Endodermal cell (in vitro differentiated cells): ENCODE measurements around the gene EPPIN. TPM values are rescaled to one million over a fixed set of nuclear protein-coding genes. Genes with fewer than 3 reads are reported as not detected.

Source experiments
- DNase-seq: peaks from one replicate; pipeline ENCODE4 v3.0.0-alpha.2; 2017
- H3K27ac ChIP-seq: 2 replicates; pipeline ENCODE4 v1.5.1; 2013; ENCODE audit warnings: mild to moderate bottlenecking, low read depth, low read length, moderate library complexity
- H3K27me3 ChIP-seq: 2 replicates; pipeline ENCODE4 v1.6.1; 2013; ENCODE audit warnings: mild to moderate bottlenecking, low read length, moderate library complexity; ENCODE audit not compliant: insufficient read depth, control insufficient read depth, poor library complexity, severe bottlenecking
- H3K36me3 ChIP-seq: 2 replicates; pipeline ENCODE4 v1.7.0; 2013; ENCODE audit warnings: mild to moderate bottlenecking, low read length, moderate library complexity; ENCODE audit not compliant: control insufficient read depth, insufficient read depth
- H3K4me1 ChIP-seq: one replicate; pipeline ENCODE4 v1.7.0; 2013; ENCODE audit warnings: low read length; ENCODE audit not compliant: control insufficient read depth, insufficient read depth
- H3K4me3 ChIP-seq: 2 replicates; pipeline ENCODE4 v1.5.1; 2013; ENCODE audit warnings: mild to moderate bottlenecking, low read length, moderate library complexity
- H3K9ac ChIP-seq: 2 replicates; pipeline ENCODE4 v1.6.1; 2013; ENCODE audit warnings: mild to moderate bottlenecking, low read length, moderate library complexity; ENCODE audit not compliant: poor library complexity, severe bottlenecking; ENCODE audit errors: extremely low read depth
- H3K9me3 ChIP-seq: 2 replicates; pipeline ENCODE4 v1.6.1; 2013; ENCODE audit warnings: mild to moderate bottlenecking, low read length, moderate library complexity; ENCODE audit not compliant: control insufficient read depth
- H3K27ac Mint-ChIP-seq: 2 replicates; pipeline ENCODE4 v1.8.0; 2020; ENCODE audit warnings: mixed read lengths
- H3K27me3 Mint-ChIP-seq: 2 replicates; pipeline ENCODE4 v1.8.0; 2021; ENCODE audit warnings: mild to moderate bottlenecking, mixed read lengths; ENCODE audit not compliant: insufficient read depth
- H3K36me3 Mint-ChIP-seq: 2 replicates; pipeline ENCODE4 v1.8.0; 2020; ENCODE audit warnings: low read depth, mixed read lengths
- H3K4me1 Mint-ChIP-seq: 2 replicates; pipeline ENCODE4 v1.8.0; 2020; ENCODE audit warnings: mixed read lengths
- H3K4me3 Mint-ChIP-seq: 2 replicates; pipeline ENCODE4 v1.8.0; 2020; ENCODE audit warnings: mild to moderate bottlenecking, moderate library complexity, mixed read lengths
- H3K9me3 Mint-ChIP-seq: 2 replicates; pipeline ENCODE4 v1.8.0; 2020; ENCODE audit warnings: mild to moderate bottlenecking, mixed read lengths
- WGBS, 2 experiments: methylation state at CpG; one replicate each; pipeline versions ENCODE4 v1.1.5 to v1.1.7; 2013; ENCODE audit warnings: missing lambda C conversion rate in 2 of 2, mixed read lengths in 1 of 2; ENCODE audit not compliant: insufficient coverage in 1 of 2, insufficient read length in 1 of 2; 5-methylcytosine and 5-hydroxymethylcytosine counted together
- total RNA-seq, 2 donors: library from RNA; stranded (reverse); fragmentation: NEBNext Ultra II Directional in 1 of 2; extraction: Animal tissue kit (Norgen Biotek cat#: 25700) in 1 of 2; gene quantifications; 2 replicates in 1 of 2; 3 replicates in 1 of 2; pipeline ENCODE4 v1.2.1, GENCODE V29; 2021
- TF ChIP-seq, protein P1 (sequence below): fragments of 200-600 bp; sonication (generic); conservative IDR thresholded peaks from 2 replicates; pipeline ENCODE4 v1.5.0; 2021; ENCODE audit warnings: antibody characterized with exemption, mild to moderate bottlenecking

EPPIN gene
- total RNA-seq, 2 donors from 2014 or later, result 0.18 TPM; not detected in 1

DNA sequence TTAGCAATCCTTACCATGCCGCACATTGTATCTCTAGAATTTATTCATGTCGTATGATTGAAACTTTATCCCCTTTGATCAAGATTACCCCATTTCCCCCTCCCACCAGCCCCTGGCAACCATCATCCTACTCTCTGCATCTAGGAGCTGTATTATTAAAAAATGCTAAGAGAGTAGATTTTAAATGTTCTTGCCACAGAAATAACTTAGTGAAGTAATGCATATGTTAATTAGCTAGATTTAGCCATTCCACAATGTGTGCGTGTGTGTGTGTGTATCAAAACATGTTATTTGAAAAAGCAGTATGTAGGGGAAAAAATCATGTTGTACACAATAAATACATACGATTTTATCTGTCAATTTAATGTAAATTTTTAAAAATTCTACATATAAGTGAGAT is 19.9 kb downstream of the EPPIN start:
- Mint-ChIP-seq H3K4me3 (no peak overlapping the region), H3K36me3 (no peaks in the 10 kb centered on the region), H3K4me1 (no peaks in the 10 kb centered on the region), H3K27me3 (peaks cover 38% of the 10 kb centered on the region), H3K27ac (no peak overlapping the region), H3K9me3 (no peaks in the 10 kb centered on the region)
- no peaks in the 10 kb centered on the region for H3K36me3 ChIP-seq
- no peak overlapping the region for H3K27ac ChIP-seq
- no peak overlapping the region for H3K9ac ChIP-seq
- no peak overlapping the region for H3K4me3 ChIP-seq
- 94 to 100% methylated on average over 2 to 3 of the region's 4 CpGs for WGBS, 2 experiments
- H3K4me1 ChIP-seq, result no peaks in the 10 kb centered on the region
- no peak for DNase-seq
- TF ChIP-seq, protein P1, sequence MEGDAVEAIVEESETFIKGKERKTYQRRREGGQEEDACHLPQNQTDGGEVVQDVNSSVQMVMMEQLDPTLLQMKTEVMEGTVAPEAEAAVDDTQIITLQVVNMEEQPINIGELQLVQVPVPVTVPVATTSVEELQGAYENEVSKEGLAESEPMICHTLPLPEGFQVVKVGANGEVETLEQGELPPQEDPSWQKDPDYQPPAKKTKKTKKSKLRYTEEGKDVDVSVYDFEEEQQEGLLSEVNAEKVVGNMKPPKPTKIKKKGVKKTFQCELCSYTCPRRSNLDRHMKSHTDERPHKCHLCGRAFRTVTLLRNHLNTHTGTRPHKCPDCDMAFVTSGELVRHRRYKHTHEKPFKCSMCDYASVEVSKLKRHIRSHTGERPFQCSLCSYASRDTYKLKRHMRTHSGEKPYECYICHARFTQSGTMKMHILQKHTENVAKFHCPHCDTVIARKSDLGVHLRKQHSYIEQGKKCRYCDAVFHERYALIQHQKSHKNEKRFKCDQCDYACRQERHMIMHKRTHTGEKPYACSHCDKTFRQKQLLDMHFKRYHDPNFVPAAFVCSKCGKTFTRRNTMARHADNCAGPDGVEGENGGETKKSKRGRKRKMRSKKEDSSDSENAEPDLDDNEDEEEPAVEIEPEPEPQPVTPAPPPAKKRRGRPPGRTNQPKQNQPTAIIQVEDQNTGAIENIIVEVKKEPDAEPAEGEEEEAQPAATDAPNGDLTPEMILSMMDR, result no peak
- peaks cover 42% of the 10 kb centered on the region for H3K27me3 ChIP-seq
- H3K9me3 ChIP-seq, result no peaks in the 10 kb centered on the region

DNA sequence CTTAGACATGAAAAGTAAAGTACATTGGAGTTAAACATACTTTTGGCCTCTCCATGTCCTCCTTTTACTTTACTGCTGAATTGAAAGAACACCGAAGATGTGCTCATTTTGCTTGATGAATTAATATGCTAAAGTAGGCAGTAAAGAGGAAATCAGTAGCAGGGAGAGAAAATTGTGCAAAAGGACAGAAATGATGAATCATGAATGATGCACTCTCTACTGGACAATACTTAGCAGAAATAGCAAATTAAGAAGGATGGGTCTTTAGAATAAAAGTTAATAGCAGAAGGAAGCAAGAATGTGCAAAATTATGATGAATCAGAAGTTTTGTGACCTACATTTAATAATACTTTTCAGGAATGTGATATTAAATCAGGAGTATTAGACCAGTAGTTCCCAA is 23.4 kb downstream of the EPPIN start:
- Mint-ChIP-seq H3K4me3 (no peak overlapping the region), H3K27me3 (peaks cover 43% of the 10 kb centered on the region), H3K9me3 (no peaks in the 10 kb centered on the region), H3K27ac (no peak overlapping the region), H3K36me3 (no peaks in the 10 kb centered on the region), H3K4me1 (no peaks in the 10 kb centered on the region)
- no peaks in the 10 kb centered on the region for H3K9me3 ChIP-seq
- H3K36me3 ChIP-seq, result no peaks in the 10 kb centered on the region
- H3K4me3 ChIP-seq, result no peak overlapping the region
- no peak for DNase-seq
- no peak overlapping the region for H3K9ac ChIP-seq
- no peak overlapping the region for H3K27ac ChIP-seq
- TF ChIP-seq, protein P1, result no peak
- no peaks in the 10 kb centered on the region for H3K4me1 ChIP-seq
- WGBS, 2 experiments, result 78% methylated on average over 1 of the region's 1 CpG; no CpG with 5 or more reads in 1 of the 2 experiments
- peaks cover 62% of the 10 kb centered on the region for H3K27me3 ChIP-seq

DNA sequence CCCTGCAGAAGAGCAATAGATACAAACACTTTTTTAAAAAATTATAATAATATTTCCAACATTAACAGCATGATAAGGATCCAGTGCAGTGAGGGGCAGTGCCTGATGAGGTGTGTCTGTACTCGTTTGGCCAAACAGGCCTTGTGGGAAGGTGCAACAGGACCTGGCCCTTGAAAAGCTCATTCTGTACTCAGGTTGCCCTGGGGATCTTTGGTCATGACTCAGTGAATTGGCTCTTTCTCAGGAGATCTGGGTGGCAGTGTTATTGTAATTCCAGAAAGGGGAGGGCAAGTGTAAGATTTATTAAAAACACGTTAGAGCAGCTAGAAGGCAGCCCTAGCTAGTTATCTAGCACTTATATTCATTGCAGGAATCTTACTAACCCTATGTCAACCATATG is 28.9 kb downstream of the EPPIN start:
- Mint-ChIP-seq H3K27ac (no peak overlapping the region), H3K36me3 (no peaks in the 10 kb centered on the region), H3K4me1 (no peaks in the 10 kb centered on the region), H3K4me3 (no peak overlapping the region), H3K9me3 (no peaks in the 10 kb centered on the region), H3K27me3 (peaks cover 43% of the 10 kb centered on the region)
- no peak for DNase-seq
- no peak overlapping the region for H3K4me3 ChIP-seq
- no peak overlapping the region for H3K27ac ChIP-seq
- no peak overlapping the region for H3K9ac ChIP-seq
- no peaks in the 10 kb centered on the region for H3K4me1 ChIP-seq
- TF ChIP-seq, protein P1, result no peak
- 71 to 82% methylated on average over 1 of the region's 2 CpGs for WGBS, 2 experiments
- no peaks in the 10 kb centered on the region for H3K36me3 ChIP-seq
- H3K27me3 ChIP-seq, result peaks cover 59% of the 10 kb centered on the region
- no peaks in the 10 kb centered on the region for H3K9me3 ChIP-seq
